ENCODE measurements around the gene FAM168A.

DNA sequence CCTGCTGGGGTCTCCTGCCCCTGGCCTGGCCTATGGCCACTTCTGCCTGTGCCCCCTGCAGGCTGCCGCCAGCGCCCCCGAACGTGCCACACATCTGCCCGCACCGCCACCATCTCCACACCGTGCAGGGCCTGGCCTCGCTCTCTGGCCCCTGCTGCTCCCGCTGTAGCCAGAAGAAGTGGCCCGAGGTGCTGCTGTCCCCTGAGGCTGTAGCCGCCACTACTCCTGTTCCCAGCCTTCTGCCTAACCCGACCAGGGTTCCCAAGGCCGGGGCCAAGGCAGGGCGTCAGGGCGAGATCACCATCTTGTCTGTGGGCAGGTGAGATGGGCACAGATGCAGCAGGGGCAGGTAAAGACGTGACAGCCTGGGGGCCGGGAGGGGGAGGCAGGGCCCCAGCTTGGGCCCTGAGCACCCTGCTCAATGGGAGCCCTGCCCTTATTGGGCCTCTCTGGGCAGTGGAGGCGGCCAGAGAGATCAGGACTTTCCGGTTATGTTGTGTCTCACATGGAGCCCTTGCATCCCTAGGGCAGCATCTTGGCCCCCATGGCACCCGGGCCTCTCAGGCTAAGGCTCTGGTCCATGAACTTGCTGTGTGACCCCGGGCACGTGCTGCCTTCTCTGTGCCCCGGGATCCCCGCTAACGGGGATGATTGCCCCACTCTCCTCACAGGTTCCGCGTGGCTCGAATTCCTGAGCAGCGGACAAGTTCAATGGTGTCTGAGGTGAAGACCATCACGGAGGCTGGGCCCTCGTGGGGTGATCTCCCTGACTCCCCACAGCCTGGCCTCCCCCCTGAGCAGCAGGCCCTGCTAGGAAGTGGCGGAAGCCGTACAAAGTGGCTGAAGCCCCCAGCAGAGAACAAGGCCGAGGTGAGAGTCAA lies 203.3 kb downstream of the FAM168A start:
- TF ChIP-seq, protein P1, sequence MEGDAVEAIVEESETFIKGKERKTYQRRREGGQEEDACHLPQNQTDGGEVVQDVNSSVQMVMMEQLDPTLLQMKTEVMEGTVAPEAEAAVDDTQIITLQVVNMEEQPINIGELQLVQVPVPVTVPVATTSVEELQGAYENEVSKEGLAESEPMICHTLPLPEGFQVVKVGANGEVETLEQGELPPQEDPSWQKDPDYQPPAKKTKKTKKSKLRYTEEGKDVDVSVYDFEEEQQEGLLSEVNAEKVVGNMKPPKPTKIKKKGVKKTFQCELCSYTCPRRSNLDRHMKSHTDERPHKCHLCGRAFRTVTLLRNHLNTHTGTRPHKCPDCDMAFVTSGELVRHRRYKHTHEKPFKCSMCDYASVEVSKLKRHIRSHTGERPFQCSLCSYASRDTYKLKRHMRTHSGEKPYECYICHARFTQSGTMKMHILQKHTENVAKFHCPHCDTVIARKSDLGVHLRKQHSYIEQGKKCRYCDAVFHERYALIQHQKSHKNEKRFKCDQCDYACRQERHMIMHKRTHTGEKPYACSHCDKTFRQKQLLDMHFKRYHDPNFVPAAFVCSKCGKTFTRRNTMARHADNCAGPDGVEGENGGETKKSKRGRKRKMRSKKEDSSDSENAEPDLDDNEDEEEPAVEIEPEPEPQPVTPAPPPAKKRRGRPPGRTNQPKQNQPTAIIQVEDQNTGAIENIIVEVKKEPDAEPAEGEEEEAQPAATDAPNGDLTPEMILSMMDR (IDR thresholded peaks at IDR 0.05), result no peak
- TF ChIP-seq POLR2A (IDR thresholded peaks at IDR 0.05), result no peak
